Activated T-helper 1 cell treated with anti-CD3 and anti-CD28 coated beads, Interleukin-12 subunit alpha, Interleukin-12 subunit beta, Interleukin-2, Interleukin-4 antibody, amounts not matched to agents 30 ng/mL and 10 ng/mL and 1 ng/mL, durations not matched to agents 14 hours and 24 hours and 36 hours (primary cell): ENCODE data around the gene EIF4G1. TPM values are rescaled to one million over a fixed set of nuclear protein-coding genes. Genes with fewer than 3 reads are reported as not detected.
A peak's percentile ranks its signal among the peaks of the same experiment; 100 is the strongest.
"Not testable (repeated sequence)": the region's sequence is repeated elsewhere in the genome, so short reads cannot be mapped to it uniquely, and the experiment has no call there.

Source experiments
- DNase-seq: peaks from one replicate; pipeline ENCODE4 v3.0.0; 2021; ENCODE audit warnings: low spot score
- H3K27ac Mint-ChIP-seq: one replicate; pipeline ENCODE4 v1.8.0; 2021; ENCODE audit warnings: mild to moderate bottlenecking, mixed read lengths
- H3K27me3 Mint-ChIP-seq: one replicate; pipeline ENCODE4 v1.8.0; 2022; ENCODE audit warnings: mild to moderate bottlenecking, moderate library complexity, mixed read lengths; ENCODE audit not compliant: insufficient read depth
- H3K36me3 Mint-ChIP-seq: one replicate; pipeline ENCODE4 v1.8.0; 2021; ENCODE audit warnings: low read depth, mixed read lengths
- H3K4me1 Mint-ChIP-seq: one replicate; pipeline ENCODE4 v1.8.0; 2021; ENCODE audit warnings: low read depth, mixed read lengths
- H3K4me3 Mint-ChIP-seq: one replicate; pipeline ENCODE4 v1.8.0; 2021; ENCODE audit warnings: mild to moderate bottlenecking, moderate library complexity, mixed read lengths
- H3K9me3 Mint-ChIP-seq: one replicate; pipeline ENCODE4 v1.8.0; 2021; ENCODE audit warnings: mixed read lengths
- intact Hi-C: fragments of 100-400 bp; cut with micrococcal nuclease; formaldehyde crosslinking; loops from one replicate; pipeline ENCODE4 v1.15.1; 2024
- total RNA-seq: library from RNA; stranded (reverse); gene quantifications from 2 replicates; pipeline ENCODE4 v1.2.3, GENCODE V29; 2022

EIF4G1 gene
- total RNA-seq: 657 and 706 TPM in 2 replicates

- peak; percentile 92 for DNase-seq
- Mint-ChIP-seq H3K36me3 (peaks cover 31% of the 10 kb centered on the region), H3K4me3 (peak within 1 kb of the TSS; percentile 88), H3K27me3 (no peaks in the 10 kb centered on the region), H3K4me1 (peaks cover 29% of the 10 kb centered on the region), H3K9me3 (no peaks in the 10 kb centered on the region), H3K27ac (peak within 1 kb of the TSS; percentile 93)
- intact Hi-C loops: loop anchor here (1.0 kb wide), 7 partner anchors 15 to 430 kb away; partner anchors contain the start of genes ABCF3, AP2M1, EEF1AKMT4 and PARL
Measured at GRCh38 chr3:184314363-184314699, at the start of gene EIF4G1. Gene EIF4G1, plus strand, starts transcription at chr3:184314606. Its CDS starts 1,191 bp downstream, at chr3:184315797.

GRCh38 chr3:184267249-184267648 lies 47.2 kb upstream of the EIF4G1 start:
- H3K9me3 Mint-ChIP-seq, H3K27ac Mint-ChIP-seq, intact Hi-C loops, DNase-seq, H3K36me3 Mint-ChIP-seq, H3K4me3 Mint-ChIP-seq, H3K4me1 Mint-ChIP-seq: not testable (repeated sequence)
- peaks cover 30% of the 10 kb centered on the region for H3K27me3 Mint-ChIP-seq

GRCh38 chr3:184272269-184272668 lies 42.1 kb upstream of the EIF4G1 start:
- Mint-ChIP-seq H3K9me3 (no peaks in the 10 kb centered on the region), H3K27me3 (peaks cover 38% of the 10 kb centered on the region), H3K27ac (no peak overlapping the region), H3K4me3 (no peak overlapping the region), H3K36me3 (no peaks in the 10 kb centered on the region), H3K4me1 (no peaks in the 10 kb centered on the region)
- intact Hi-C loops: no loop called here
- DNase-seq: no peak

- Mint-ChIP-seq H3K9me3 (no peaks in the 10 kb centered on the region), H3K4me3 (no peak overlapping the region), H3K36me3 (no peaks in the 10 kb centered on the region), H3K27me3 (peaks cover 42% of the 10 kb centered on the region), H3K27ac (no peak overlapping the region), H3K4me1 (no peaks in the 10 kb centered on the region)
- intact Hi-C loops: no loop called here
- no peak for DNase-seq
Measured at GRCh38 chr3:184275381-184275701, 39.1 kb upstream of the EIF4G1 start.

GRCh38 chr3:184275961-184276910 lies 38.2 kb upstream of the EIF4G1 start, which contains the start of gene ECE2:
Gene ECE2, plus strand, starts transcription at chr3:184276022. Its CDS starts 132 bp downstream, at chr3:184276154.
- H3K27me3 Mint-ChIP-seq: peaks cover 42% of the 10 kb centered on the region
- H3K4me1 Mint-ChIP-seq: no peaks in the 10 kb centered on the region
- intact Hi-C loops: no loop called here
- no peaks in the 10 kb centered on the region for H3K36me3 Mint-ChIP-seq
- H3K4me3 Mint-ChIP-seq: no peak within 1 kb of the TSS
- no peak for DNase-seq
- H3K9me3 Mint-ChIP-seq: no peaks in the 10 kb centered on the region
- H3K27ac Mint-ChIP-seq: no peak within 1 kb of the TSS

GRCh38 chr3:184277366-184277765 lies 37.0 kb upstream of the EIF4G1 start:
- no peak for DNase-seq
- no peaks in the 10 kb centered on the region for H3K9me3 Mint-ChIP-seq
- H3K27me3 Mint-ChIP-seq: peaks cover 35% of the 10 kb centered on the region
- no peaks in the 10 kb centered on the region for H3K4me1 Mint-ChIP-seq
- no peak overlapping the region for H3K27ac Mint-ChIP-seq
- H3K36me3 Mint-ChIP-seq: no peaks in the 10 kb centered on the region
- H3K4me3 Mint-ChIP-seq: no peak overlapping the region
- intact Hi-C loops: no loop called here

- Mint-ChIP-seq H3K4me3 (no peak overlapping the region), H3K27me3 (peaks cover 11% of the 10 kb centered on the region), H3K27ac (no peak overlapping the region), H3K9me3 (no peaks in the 10 kb centered on the region), H3K36me3 (no peaks in the 10 kb centered on the region), H3K4me1 (no peaks in the 10 kb centered on the region)
- no peak for DNase-seq
- intact Hi-C loops: no loop called here
Measured at GRCh38 chr3:184282941-184283340, 31.5 kb upstream of the EIF4G1 start.

- no peak for DNase-seq
- H3K27me3 Mint-ChIP-seq: peaks cover 8% of the 10 kb centered on the region
- H3K27ac Mint-ChIP-seq: no peak overlapping the region
- no peaks in the 10 kb centered on the region for H3K36me3 Mint-ChIP-seq
- H3K9me3 Mint-ChIP-seq: no peaks in the 10 kb centered on the region
- H3K4me3 Mint-ChIP-seq: no peak overlapping the region
- H3K4me1 Mint-ChIP-seq: no peaks in the 10 kb centered on the region
- intact Hi-C loops: no loop called here
Measured at GRCh38 chr3:184283681-184284080, 30.7 kb upstream of the EIF4G1 start.

- H3K27ac Mint-ChIP-seq: no peak overlapping the region
- peaks cover 7% of the 10 kb centered on the region for H3K4me1 Mint-ChIP-seq
- H3K36me3 Mint-ChIP-seq: no peaks in the 10 kb centered on the region
- H3K27me3 Mint-ChIP-seq: peaks cover 10% of the 10 kb centered on the region
- intact Hi-C loops: no loop called here
- H3K9me3 Mint-ChIP-seq: no peaks in the 10 kb centered on the region
- no peak for DNase-seq
- H3K4me3 Mint-ChIP-seq: no peak overlapping the region
Measured at GRCh38 chr3:184284696-184285095, 29.7 kb upstream of the EIF4G1 start.

GRCh38 chr3:184289426-184289938 lies 24.9 kb upstream of the EIF4G1 start:
- Mint-ChIP-seq H3K4me3 (no peak overlapping the region), H3K4me1 (peaks cover 7% of the 10 kb centered on the region)
- intact Hi-C loops: loop anchor here (1.0 to 2.0 kb wide), 4 partner anchors 39 to 394 kb away; partner anchors contain the start of gene ABCC5

GRCh38 chr3:184290331-184290730 lies 24.1 kb upstream of the EIF4G1 start:
- H3K4me3 Mint-ChIP-seq: no peak overlapping the region
- intact Hi-C loops: loop anchor here (10.0 kb wide), 1 partner anchor 846 kb away; no protein-coding TSS in a partner anchor
- H3K4me1 Mint-ChIP-seq: peaks cover 7% of the 10 kb centered on the region
- H3K9me3 Mint-ChIP-seq: no peaks in the 10 kb centered on the region
- no peak overlapping the region for H3K27ac Mint-ChIP-seq
- no peaks in the 10 kb centered on the region for H3K36me3 Mint-ChIP-seq
- DNase-seq: no peak
- peaks cover 10% of the 10 kb centered on the region for H3K27me3 Mint-ChIP-seq

More at GRCh38 chr3:184289426-184289938, 24.9 kb upstream of the EIF4G1 start:
- DNase-seq: peak; percentile 46
- no peaks in the 10 kb centered on the region for H3K36me3 Mint-ChIP-seq
- no peak overlapping the region for H3K27ac Mint-ChIP-seq
- peaks cover 10% of the 10 kb centered on the region for H3K27me3 Mint-ChIP-seq
- H3K9me3 Mint-ChIP-seq: no peaks in the 10 kb centered on the region

- Mint-ChIP-seq H3K27me3 (peaks cover 10% of the 10 kb centered on the region), H3K4me3 (no peak overlapping the region), H3K36me3 (no peaks in the 10 kb centered on the region), H3K27ac (no peak overlapping the region), H3K9me3 (no peaks in the 10 kb centered on the region), H3K4me1 (peaks cover 7% of the 10 kb centered on the region)
- intact Hi-C loops: loop anchor here (10.0 kb wide), 1 partner anchor 846 kb away; no protein-coding TSS in a partner anchor
- DNase-seq: no peak
Measured at GRCh38 chr3:184291044-184291737, 23.2 kb upstream of the EIF4G1 start.
